Measurements from ENCODE around the gene CACNA1S.
A peak's percentile ranks its signal among the peaks of the same experiment; 100 is the strongest.

Gene CACNA1S

DNA sequence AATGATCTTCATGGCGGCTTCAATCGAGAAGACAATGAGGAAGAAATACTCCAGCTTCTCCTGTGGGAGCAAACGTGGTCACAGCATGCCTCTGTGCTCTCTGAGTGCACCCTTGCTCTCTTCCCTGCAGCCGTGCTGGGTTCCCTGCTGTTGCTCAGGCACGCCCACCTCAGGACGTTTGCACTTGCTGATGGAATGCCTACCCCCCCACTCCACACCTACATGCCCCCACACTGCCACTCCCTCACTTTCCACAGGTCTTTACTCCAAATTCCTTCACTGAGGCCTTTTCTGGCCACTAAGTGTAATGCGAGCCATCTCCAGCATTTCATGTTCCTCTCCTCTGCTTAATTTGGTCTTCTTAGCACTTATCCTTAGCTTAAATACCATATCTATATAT is 18.3 kb downstream of the CACNA1S start:
- no peak for DNase-seq (ENCODE audit: low spot score)

DNA sequence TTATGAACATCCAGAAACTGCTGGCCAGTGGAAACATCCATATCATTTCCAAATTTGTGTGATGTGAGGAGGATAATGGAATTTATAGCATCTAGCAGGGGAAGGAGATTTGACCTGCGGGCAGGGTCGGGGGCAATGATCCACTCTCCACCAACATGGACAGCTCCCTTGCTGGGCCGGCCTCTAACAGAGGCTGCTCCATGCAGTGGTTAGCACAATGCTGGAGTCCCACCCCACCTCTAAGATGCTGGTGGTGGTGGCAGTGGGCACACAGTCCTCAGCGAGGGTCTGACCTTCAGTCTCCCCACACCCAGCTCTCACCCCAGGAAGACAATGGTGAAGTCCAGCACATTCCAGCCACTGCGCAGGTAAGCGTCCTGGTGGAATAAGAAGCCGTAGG is 18.7 kb downstream of the CACNA1S start:
- DNase-seq (ENCODE audit: low spot score), result no peak

DNA sequence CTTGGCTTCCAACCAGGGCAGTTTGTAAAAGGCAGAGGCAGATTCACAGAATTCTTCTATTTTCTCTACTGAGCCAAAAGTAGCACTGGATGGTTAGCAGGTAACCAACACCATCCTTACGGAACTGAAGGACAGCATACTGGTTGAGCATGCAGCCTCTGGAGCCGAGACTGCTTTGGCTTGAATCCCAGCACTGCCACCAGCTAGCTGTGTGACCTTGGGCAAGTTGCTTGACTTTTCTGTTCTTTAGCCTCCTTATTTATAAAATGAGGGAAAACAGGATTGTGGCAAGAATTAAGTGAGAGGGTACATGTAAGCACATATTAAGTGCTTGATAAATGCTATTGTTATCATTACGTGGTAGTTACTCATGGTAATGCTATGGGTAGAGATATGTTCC is 19.5 kb downstream of the CACNA1S start:
- DNase-seq (ENCODE audit: low spot score), result no peak

DNA sequence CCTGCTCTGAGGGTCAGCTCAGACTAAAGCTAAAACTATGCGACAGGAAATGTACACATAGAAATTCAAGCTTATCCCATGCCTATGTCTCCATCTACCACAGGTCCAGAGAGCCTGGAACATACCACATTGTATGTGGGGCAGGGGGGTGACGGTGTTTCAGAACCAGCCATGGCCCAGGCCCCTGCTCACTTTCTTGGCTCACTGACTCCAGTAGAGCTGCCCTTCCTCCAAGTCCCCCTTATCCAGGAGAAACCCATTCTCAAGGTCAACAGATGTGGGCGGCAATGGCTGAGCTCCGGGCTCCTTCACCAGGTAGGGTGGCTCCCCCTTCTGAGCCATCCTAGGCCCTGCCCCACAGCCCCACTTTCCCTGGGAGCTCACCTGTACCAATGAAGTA is 21.0 kb downstream of the CACNA1S start:
- DNase-seq (ENCODE audit: low spot score), result no peak

DNA sequence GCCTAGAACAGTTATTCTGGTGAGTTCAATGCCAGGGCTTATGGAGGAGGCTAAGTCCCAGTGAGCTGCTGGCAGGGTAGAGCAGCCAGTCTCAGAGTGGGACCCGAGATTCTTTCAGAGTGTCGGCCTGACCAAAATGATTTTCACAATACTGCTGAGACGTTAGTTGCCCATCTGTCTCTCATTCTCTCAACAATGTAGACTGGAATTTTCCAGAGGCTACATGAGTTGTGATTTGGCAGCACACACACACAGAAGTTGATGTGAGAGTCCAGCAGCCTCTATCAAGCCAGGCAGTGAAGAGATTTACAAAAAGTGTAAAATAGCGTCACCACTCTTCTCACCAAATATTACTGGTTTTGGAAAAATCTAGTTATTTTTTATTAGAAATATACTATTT is 21.7 kb downstream of the CACNA1S start:
- no peak for DNase-seq (ENCODE audit: low spot score)

DNA sequence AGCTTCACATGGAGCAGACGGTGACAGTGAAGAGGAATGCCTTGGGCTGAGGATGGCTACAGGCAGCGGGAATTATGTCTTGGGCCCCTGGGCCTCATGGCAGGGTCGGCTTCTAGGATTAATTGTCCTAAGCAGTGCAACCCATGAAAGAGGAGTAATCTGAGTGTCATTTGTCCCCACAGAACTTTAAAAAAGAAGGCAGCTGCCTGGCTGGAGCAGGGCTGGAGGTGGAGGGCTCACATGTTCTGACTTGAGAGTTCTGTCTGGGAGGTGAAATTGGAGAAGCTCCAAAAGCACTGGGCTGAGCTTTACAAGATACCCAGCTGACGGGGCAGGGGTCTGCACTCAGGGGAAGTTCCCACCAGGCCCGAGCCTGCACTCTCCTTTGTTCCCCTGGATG is 22.6 kb downstream of the CACNA1S start:
- no peak for DNase-seq (ENCODE audit: low spot score)

DNA sequence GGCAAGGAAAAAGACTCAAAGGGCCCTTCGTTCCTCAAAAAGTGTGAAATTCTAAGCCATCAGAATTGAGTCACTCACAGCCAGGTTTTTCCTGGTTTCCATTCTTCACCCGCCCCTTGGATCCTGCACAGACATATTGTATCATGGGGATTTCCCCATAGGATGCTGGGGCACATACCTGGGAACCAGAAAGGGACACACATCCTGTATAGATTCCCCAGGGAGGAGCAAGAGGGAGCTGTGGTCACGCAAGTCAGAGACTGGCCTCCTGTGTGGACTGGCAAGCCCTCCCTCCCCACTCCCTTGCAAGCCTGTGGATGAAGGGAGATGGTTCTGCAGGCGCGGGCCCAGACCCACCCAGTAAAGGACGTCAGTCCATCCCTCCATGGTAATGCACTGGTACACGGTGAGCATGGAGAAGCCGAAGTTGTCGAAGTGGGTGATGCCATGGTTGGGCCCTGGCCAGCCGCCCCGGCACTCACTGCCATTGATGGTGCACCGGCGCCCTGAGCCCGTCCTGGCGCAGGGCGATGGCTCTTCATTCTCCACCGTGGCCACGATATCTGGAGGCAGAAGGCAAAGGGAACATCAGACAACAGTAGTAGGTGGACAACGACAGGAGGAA is 23.2 kb downstream of the CACNA1S start:
- no peak for DNase-seq (ENCODE audit: low spot score)

DNA sequence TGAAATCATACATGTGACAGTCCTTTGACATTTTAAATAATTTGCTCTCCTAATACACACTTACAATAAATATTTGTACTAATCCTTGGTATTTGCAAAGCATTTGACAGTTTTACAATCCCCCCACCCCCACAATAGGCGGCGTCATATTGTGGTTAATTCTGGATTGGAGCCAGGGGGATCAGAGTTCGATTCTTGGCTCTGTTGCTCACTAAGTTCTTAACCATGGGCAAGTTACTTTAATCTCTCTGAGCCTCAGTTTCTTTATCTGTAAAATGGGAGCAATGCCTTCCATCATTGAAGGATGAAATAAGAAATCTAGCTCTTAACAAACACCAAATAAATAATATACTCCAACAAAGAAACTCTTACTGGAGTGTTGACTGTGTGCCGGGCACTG is 23.8 kb downstream of the CACNA1S start:
- no peak for DNase-seq (ENCODE audit: low spot score)

DNA sequence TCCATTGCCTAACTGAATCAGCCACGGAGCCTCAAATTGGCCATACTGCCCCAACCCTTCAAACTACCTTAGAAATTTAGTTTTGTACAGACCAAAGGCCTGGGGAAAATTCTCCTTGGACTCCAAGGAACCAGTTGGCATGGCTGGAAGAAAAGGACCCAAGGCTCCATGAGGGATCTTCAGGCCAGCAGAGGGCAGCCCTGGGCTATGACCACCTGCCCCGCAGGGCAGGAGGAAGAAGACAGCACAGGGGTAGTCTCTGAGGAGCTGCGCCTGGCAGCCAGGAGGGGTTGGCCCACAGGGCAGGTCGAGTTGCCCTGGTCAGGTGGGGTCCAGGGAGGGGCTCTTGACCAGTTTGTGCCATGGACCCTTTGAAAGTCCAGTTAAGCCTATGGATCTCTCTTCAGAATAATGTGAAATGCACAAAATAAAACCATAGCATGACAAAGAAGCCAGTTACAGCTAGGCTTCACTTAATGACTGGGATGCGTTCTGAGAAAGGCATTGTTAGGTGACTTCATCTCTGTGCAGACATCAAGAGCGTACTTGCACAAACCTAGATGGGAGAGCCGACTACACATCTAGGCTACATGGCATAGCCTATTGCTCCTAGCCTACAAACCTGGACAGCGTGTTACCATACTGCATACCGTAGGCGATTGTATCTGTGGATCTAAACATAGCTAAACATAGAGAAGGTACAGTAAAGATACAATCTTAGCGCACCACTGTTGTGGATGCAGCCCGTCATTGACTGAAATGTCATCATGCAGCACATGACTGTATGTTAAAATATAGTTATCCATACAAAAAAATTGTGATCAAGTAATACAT is 26.1 kb downstream of the CACNA1S start:
- DNase-seq (ENCODE audit: low spot score), result peak; percentile 17

DNA sequence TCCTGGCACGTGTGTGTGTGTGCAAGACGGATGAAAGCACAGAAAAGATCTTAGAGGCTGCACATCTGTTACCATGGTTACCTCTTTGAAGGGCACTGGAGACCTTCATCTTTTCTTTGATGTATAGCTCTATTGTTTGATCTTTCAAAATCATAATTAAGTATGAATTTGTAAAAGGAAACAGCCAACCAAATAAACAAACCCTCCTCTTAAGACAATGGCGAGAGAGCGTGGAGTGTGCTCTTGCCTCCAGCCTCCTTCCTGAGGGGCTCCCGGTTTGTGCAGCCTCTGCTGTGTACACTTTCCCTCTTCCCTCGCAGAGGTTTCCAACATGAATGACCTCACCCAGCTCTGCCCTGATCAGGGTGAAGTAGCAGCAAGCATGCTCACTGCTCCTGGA is 27.9 kb downstream of the CACNA1S start:
- DNase-seq (ENCODE audit: low spot score), result no peak

DNA sequence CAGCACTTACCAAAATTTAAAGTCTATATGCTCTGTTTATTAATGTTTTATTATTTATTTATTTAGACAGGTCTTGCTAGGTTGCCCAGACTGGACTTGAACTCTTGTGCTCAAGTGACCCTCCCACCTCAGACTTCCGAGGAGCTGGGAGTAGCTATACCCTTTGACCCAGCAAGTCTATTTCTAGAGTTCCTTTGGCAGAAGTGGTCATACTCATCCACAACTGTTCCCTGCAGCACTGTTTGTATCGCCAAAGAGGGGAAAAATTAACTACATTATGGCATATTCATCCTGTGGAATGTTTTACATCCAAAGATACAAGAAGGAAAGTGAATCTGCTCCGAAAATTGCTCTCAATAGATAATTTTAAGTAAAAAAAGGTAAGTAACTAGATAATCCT is 28.5 kb downstream of the CACNA1S start:
- no peak for DNase-seq (ENCODE audit: low spot score)

DNA sequence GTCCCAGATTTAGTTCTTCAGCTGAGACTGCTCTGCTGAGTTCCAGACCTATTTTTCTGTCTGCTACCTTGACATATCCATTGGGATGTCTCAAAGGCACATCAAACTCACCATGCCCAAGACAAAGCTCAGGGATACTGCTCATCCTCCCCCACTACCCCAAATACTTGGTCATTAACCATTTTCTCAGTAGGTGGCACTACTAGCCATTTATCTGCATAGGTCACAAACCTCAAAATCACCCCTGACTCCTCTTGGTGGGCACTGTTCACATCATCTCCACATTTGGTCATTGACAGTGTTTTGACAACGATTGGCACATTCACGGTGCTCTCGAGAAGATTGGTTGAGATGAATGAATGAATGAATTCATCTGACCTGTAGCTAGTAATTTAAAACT is 32.1 kb downstream of the CACNA1S start:
- DNase-seq (ENCODE audit: low spot score), result no peak

DNA sequence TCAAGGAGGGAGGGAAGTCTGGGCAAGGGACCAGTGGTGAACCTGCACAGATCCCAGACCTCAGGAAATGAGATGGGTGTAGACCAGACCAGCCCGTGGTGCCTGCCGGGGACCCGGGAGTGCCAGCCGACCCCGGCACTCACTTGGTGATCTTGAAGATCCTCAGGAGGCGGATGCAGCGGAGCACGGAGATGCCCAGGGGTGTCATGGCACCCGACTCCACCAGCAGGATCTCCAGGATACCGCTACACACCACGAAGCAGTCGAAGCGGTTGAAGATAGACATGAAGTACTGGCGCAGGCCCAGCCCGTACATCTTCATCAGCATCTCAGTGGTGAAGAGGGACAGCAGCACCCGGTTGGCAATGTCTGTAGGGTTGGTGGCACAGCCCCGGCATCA is 34.5 kb downstream of the CACNA1S start:
- no peak for DNase-seq (ENCODE audit: low spot score)

DNA sequence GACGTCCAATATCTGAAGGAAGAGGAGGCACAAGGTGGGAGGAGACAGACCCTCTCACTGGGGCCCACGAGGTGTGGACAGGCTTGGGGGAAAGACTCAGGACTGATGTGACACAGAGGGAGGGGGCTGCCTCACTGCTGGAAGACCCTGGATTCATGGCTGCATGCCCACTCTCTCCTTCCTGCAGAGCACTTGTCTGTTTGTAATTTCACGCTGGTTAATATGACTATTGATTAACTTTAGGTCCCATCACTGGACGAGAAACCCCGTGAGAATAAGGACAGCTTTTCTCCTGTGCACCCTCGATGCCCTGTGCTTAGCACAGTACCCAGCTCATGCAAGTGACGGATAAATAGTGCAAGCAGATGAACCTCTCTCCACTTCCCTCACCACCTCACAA is 35.1 kb downstream of the CACNA1S start:
- DNase-seq (ENCODE audit: low spot score), result no peak

DNA sequence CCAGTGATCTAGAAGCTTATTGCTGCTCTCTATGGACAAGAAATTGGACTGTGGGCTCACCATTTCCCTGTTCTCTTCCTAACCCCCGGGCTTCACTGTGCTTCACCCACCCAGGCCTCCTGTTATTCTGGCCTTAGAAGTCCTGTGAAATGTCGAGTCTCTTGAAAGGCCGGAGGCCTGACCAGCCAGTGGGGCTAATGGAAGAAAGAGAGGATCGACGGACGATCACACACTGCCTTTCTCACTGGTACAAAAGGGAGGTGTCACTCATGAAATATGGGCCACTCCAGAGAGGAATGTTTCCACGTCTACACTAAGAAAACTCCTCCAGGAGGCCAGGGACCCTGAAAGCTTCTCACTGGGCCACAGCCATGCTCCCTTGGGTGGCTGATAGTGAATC is 36.1 kb downstream of the CACNA1S start:
- no peak for DNase-seq (ENCODE audit: low spot score)

DNA sequence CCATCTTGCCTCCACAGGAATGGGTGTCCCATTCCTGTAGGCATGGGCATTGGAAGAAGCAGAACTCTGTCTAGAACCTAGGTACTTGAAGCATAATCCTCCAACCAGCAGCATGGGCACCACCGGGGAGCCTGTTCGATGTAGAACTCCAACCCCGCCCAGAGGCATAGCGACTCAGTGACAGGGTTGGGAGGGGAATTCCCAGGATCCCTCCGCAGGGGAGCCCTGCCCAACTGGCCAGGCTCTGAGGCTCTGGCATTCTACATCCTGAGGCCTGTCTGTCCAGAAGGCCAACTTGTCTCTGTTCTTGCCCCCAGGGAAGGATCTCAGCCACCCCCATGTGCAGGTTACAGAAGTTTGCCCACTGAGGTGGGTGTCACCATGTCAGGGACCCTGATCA is 38.2 kb downstream of the CACNA1S start:
- DNase-seq (ENCODE audit: low spot score), result no peak

DNA sequence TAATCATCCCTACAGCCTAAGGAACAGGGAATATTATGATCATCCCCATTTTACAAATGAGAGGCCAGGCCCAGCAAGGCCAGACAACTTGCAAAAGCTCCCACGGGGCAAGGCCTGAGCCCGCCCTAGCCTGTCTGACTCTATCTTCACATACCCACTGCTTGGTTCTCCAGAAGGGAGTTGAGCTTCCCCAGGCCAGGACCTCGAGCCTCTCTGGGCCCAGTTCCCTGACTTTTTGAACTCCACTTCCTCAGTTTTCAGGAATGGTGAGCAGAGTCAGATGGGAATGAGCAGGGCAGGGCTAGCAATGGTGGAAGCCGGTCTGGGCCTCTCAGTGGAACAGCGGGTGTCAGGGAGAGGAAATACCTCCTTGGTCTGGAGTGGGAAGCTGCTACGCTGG is 39.3 kb downstream of the CACNA1S start:
- no peak for DNase-seq (ENCODE audit: low spot score)

DNA sequence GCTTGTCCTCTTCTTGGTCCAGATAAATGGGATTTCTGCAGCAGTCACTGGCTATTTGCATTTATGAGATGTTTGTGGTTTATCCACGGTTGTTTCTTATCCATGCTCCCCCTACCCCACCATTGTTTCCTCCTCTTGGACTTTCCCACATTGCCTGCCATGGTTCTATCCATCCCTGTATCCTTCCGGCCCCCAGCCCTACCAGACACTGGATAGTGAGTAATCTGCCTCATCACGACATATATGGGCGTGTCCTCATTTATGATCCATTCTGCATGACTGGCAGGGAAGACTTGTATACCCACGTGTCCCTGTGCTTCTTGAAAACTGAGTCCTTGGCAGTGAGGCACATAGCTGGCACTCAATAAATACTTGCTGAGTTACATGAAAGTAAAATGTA is 40.1 kb downstream of the CACNA1S start:
- no peak for DNase-seq (ENCODE audit: low spot score)

DNA sequence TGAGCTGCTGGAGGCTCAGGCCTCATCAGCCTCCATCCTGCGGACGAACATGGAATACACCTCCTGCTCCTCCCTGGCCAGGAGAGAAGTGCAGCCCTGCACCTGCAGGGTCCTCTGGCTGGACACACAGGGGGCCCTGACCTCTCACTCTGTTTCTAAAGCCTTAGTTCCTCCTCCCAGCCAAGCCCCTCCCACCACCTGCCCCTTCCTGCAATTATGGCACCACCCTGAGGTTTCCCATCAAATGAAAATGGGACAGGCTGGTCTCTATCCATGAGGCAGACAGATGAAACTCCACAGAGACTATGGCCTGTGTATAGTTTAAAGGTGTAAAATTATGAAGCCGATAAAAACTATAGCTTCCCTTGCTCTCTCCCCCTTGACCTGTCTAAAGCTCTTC is 42.6 kb downstream of the CACNA1S start:
- DNase-seq (ENCODE audit: low spot score), result no peak

DNA sequence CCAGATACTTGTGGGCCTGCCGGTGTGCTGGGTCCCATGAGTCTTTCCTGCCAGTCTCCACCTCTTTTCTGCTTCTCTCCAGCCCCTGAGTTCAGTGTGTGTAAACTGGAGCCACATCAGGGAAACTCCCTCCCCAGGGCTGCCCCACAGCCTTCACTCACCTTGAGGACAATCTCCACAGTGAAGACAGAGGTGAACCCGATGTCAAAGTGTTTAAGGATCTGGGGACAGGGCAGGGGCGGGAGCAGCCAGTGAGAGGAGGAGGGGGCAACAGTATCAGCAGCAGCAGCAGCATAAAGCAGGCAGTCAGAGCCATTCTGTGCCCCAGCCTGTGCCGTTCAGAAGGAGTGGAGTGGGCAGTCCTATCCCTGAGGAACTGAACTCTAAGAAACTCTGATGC is 43.2 kb downstream of the CACNA1S start:
- DNase-seq (ENCODE audit: low spot score), result no peak

DNA sequence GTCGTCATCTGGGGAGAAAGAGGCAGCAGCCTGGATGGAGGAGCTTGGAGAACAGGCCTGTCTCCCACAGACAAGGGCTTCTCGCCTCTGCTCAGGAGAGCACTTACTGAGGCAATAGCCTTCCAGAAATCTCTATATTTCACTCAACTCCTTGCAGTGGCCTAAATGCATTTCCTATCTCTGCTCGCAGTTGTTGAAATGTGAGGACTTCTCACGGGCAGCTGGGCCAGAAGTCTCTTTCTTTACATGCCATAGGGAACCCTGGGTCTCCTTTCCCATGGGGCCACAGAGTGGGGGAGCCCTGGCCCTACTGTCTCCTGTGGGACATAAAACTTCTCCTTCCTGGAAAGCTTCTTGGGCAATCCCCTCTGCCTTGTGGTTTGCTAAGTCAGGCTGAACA is 45.2 kb downstream of the CACNA1S start:
- no peak for DNase-seq (ENCODE audit: low spot score)

DNA sequence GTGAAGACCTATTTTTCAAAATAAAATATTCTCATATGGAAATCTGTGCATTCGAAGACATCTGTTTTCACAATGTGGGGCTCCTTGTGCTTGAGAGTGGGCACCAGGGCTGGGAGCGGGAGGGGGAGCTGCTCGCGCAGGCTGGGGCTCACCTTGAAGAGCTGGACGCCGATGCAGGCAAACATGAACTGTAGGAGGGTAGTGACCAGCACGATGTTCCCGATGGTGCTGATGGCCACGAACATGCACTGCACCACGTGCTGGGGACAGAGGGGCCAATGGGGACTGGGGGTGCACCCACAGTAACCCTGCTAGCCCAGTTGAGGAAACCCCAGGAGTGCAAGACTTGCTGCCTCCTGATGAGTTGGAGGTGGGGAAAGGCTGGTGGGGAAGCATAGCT is 46.5 kb downstream of the CACNA1S start:
- no peak for DNase-seq (ENCODE audit: low spot score)

DNA sequence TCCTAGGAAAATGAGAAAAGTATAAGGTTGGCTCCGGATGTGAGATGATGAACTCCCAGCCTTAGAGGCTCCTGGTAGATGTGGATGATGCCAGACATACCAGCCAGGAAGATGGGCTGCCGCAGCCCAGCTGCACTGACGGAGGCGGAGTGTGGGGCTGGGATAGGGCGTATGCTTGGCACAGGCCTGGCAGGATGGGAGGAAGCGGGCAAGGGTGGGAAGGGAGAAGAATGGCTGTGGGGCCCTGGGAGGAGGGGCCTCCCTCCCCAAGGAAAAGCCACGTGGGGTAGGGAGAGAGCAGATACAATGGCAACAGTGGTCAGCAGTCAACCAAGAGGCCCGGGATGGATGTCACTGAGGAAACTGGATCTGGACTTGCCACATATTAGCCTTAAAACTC is 47.4 kb downstream of the CACNA1S start:
- no peak for DNase-seq (ENCODE audit: low spot score)

DNA sequence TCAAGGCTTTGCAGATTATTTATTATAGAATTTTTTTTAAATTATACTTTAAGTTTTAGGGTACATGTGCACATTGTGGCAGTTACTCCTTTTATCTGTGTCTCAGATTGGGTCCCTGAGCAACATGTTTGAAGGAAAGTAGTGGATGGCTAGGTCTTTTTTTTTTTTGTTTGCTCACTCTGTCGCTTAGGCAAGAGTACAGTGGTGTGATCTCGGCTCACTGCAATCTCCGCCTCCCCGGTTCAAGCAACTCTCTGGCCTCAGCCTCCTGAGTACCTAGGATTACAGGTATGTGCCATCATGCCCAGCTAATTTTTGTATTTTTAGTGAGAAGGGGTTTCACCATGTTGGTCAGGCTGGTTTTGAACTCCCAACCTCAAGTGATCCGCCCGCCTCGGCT is 49.1 kb downstream of the CACNA1S start:
- no peak for DNase-seq (ENCODE audit: low spot score)
